Endothelial cell of umbilical vein (primary cell): ENCODE measurements around the gene DRD4. TPM values are rescaled to one million over a fixed set of nuclear protein-coding genes. Genes with fewer than 3 reads are reported as not detected.

Experiments used
- BruUV-seq: library from RNA; stranded (reverse); fragments of 400-500 nt; replicated peaks from 2 replicates; lab custom pipeline; 2021; lab: Mats Ljungman, UMichigan
- CTCF ChIA-PET: fragments of 300-600, 350-600 bp; sonication (Branson Sonifier 250); formaldehyde crosslinking; loops from one replicate; lab custom pipeline; 2021; ENCODE audit warnings: antibody characterized with exemption, inconsistent platforms; lab: Charles Lee
- POLR2A ChIA-PET: fragments of 300-600, 350-600 bp; sonication (Branson Sonifier 250); formaldehyde crosslinking; loops from one replicate; lab custom pipeline; 2021; ENCODE audit warnings: antibody characterized with exemption, inconsistent platforms; lab: Charles Lee
- DNase-seq: peaks from one replicate; pipeline ENCODE4 v3.0.0-alpha.2; 2011; ENCODE audit warnings: low read depth, low spot score
- FAIRE-seq: peaks from 2 replicates; lab custom pipeline; 2011; peaks lifted over from hg19 to GRCh38; lab: Jason Lieb, UNC
- H2AFZ ChIP-seq: 2 replicates; pipeline ENCODE4 v1.6.0; 2012; ENCODE audit warnings: low read depth, low read length, control low read depth, inconsistent platforms
- H3K27ac ChIP-seq: 2 replicates; pipeline ENCODE4 v1.5.1; 2011; ENCODE audit warnings: low read depth, mild to moderate bottlenecking, control low read depth, low read length, moderate library complexity; ENCODE audit not compliant: insufficient read depth
- H3K27me3 ChIP-seq, 2 experiments: 2 replicates each; pipeline versions ENCODE4 v1.6.0 to v1.6.1; 2011; ENCODE audit warnings: low read length in 2 of 2, mixed read lengths in 1 of 2; ENCODE audit not compliant: control insufficient read depth in 2 of 2, insufficient read depth in 2 of 2
- H3K36me3 ChIP-seq, 2 experiments: 2 replicates in 1 of 2; 3 replicates in 1 of 2; pipeline ENCODE4 v1.5.1; 2011; ENCODE audit warnings: low read length in 2 of 2, mild to moderate bottlenecking in 1 of 2, moderate library complexity in 1 of 2; ENCODE audit not compliant: control insufficient read depth in 2 of 2, insufficient read depth in 2 of 2; ENCODE audit errors: extremely low read depth in 1 of 2
- H3K4me1 ChIP-seq: 3 replicates; pipeline ENCODE4 v1.5.1; 2011; ENCODE audit warnings: mild to moderate bottlenecking, low read length; ENCODE audit not compliant: control insufficient read depth, insufficient read depth; ENCODE audit errors: extremely low read depth
- H3K4me2 ChIP-seq: 2 replicates; pipeline ENCODE4 v1.6.1; 2011; ENCODE audit warnings: low read length, control low read depth, mixed read lengths; ENCODE audit not compliant: insufficient read depth
- H3K4me3 ChIP-seq, 3 experiments: fragments of 200-600 bp in 1 of 3; sonication (generic), shearing (Covaris generic) in 1 of 3; replicated peaks in 1 of 3; 2 replicates each; pipeline ENCODE4 v1.5.1; 2011 to 2016; ENCODE audit warnings: control low read depth in 3 of 3, low read length in 3 of 3, mild to moderate bottlenecking in 2 of 3, inconsistent platforms in 1 of 3, low read depth in 1 of 3, moderate library complexity in 1 of 3; ENCODE audit not compliant: insufficient read depth in 1 of 3
- H3K79me2 ChIP-seq: 2 replicates; pipeline ENCODE4 v1.6.0; 2012; ENCODE audit warnings: low read length, inconsistent platforms; ENCODE audit not compliant: control insufficient read depth, insufficient read depth
- H3K9ac ChIP-seq: replicated peaks from 2 replicates; pipeline ENCODE3; 2011; ENCODE audit warnings: low read length, control low read depth; ENCODE audit not compliant: insufficient read depth; ENCODE audit errors: extremely low read depth
- H3K9me1 ChIP-seq: replicated peaks from 3 replicates; pipeline ENCODE4 v1.6.0; 2011; ENCODE audit warnings: mild to moderate bottlenecking, low read length; ENCODE audit not compliant: control insufficient read depth, insufficient read depth; ENCODE audit errors: extremely low read depth
- H3K9me3 ChIP-seq: replicated peaks from 2 replicates; pipeline ENCODE4 v1.5.1; 2012; ENCODE audit warnings: low read length, inconsistent platforms; ENCODE audit not compliant: control insufficient read depth, insufficient read depth
- H4K20me1 ChIP-seq: replicated peaks from 2 replicates; pipeline ENCODE3; 2011; ENCODE audit warnings: mild to moderate bottlenecking, low read length; ENCODE audit not compliant: control insufficient read depth, insufficient read depth; ENCODE audit errors: extremely low read depth
- CTCF ChIP-seq, 2 donors: IDR thresholded peaks; 1 replicate in 1 of 2; 2 replicates in 1 of 2; pipeline ENCODE4 v1.5.1; 2011; ENCODE audit warnings: low read length in 2 of 2, mild to moderate bottlenecking in 2 of 2, moderate library complexity in 2 of 2, control low read depth in 1 of 2, inconsistent platforms in 1 of 2, low read depth in 1 of 2; ENCODE audit not compliant: insufficient read depth in 1 of 2; ENCODE audit errors: extremely low read depth in 1 of 2
- EZH2 ChIP-seq: IDR thresholded peaks from 2 replicates; pipeline ENCODE4 v1.6.1; 2012; ENCODE audit warnings: borderline replicate concordance, low read depth, mild to moderate bottlenecking, moderate library complexity, low read length, inconsistent platforms; ENCODE audit not compliant: severe bottlenecking
- FOS ChIP-seq: IDR thresholded peaks from 2 replicates; pipeline ENCODE4 v1.6.1; 2011; ENCODE audit warnings: mild to moderate bottlenecking, low read length, moderate library complexity, borderline replicate concordance; ENCODE audit not compliant: insufficient read depth
- GATA2 ChIP-seq: IDR thresholded peaks from 2 replicates; pipeline ENCODE4 v1.7.0; 2011; ENCODE audit warnings: low read depth, mild to moderate bottlenecking, moderate library complexity, mixed read lengths, low read length; ENCODE audit not compliant: insufficient read length, insufficient read depth
- JUN ChIP-seq: IDR thresholded peaks from 2 replicates; pipeline ENCODE4 v1.6.1; 2011; ENCODE audit warnings: borderline replicate concordance, low read depth; ENCODE audit not compliant: insufficient read length, insufficient read depth
- MYC ChIP-seq: IDR thresholded peaks from one replicate; pipeline ENCODE4 v1.6.1; 2011; ENCODE audit warnings: mild to moderate bottlenecking, low read depth, low read length
- POLR2A ChIP-seq: IDR thresholded peaks from 2 replicates; pipeline ENCODE4 v1.6.1; 2012; ENCODE audit warnings: low read depth, mild to moderate bottlenecking, control low read depth, low read length
- POLR2AphosphoS5 ChIP-seq: IDR thresholded peaks from 2 replicates; pipeline ENCODE4 v1.6.1; 2012; ENCODE audit warnings: low read depth, mild to moderate bottlenecking, control low read depth, low read length, moderate library complexity; ENCODE audit not compliant: insufficient read depth
- dilution Hi-C: fragments of 300-500 bp; cut with MboI; formaldehyde crosslinking; loops from one replicate; pipeline ENCODE4 v1.15.0; 2019; ENCODE audit warnings: low sequenced_read_pairs; ENCODE audit not compliant: extremely low pct_ligation_motif_present
- intact Hi-C: fragments of 100-400 bp; cut with micrococcal nuclease; formaldehyde crosslinking; loops from one replicate; pipeline ENCODE4 v1.10.0; 2022
- polyA plus RNA-seq, 4 experiments: library from polyadenylated mRNA; depleted of rRNA in 3 of 4; stranded (reverse) in 3 of 4; unstranded in 1 of 4; fragments of >200 nt; gene quantifications; 2 replicates each; pipeline versions ENCODE4 v1.2.1 to v1.2.3, GENCODE V29; 2011 to 2012; ENCODE audit warnings: missing spikeins in 1 of 4
- total RNA-seq: library from RNA; stranded (reverse); gene quantifications from 2 replicates; pipeline ENCODE4 v1.2.3, GENCODE V29; 2021
- TF ChIP-seq, protein P1 (sequence below): IDR thresholded peaks from 2 replicates; pipeline ENCODE4 v1.6.1; 2011; ENCODE audit not compliant: insufficient read depth, insufficient read length

Gene DRD4
- total and polyA plus RNA-seq, 2 donors (not counting 3 experiments of a cell fraction or from before 2014, with no cell fraction given): 0.24 TPM; not detected in 1

DNA sequence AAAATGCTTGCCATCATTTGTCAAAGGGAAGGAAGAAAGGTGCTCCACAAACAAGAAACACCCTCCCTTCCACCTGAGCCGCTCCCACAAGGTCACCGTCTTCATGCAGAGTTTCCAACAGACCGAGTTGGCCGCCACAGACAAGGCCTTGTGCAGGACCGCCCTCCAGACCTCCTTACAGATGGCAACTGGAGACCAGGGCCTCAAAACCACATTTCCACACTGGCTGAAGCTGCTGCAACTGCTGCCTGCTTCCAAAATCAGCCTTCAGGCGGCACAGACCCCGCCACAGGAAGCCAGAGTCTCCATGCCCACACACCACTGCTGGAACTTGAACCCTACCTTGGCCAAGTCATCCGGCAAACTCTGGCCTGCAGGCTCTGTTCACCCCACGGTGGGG is 51.6 kb downstream of the DRD4 start:
- POLR2A ChIA-PET: interaction anchor here (0.5 kb wide), 1 partner anchor 15 kb away, joined by 3 read pairs; no protein-coding TSS in a partner anchor
- CTCF ChIA-PET: no interaction called here

More for the DNA sequence above, 51.6 kb downstream of the DRD4 start:
- no peak for TF ChIP-seq POLR2A
- TF ChIP-seq GATA2: no peak
- TF ChIP-seq MYC: no peak
- TF ChIP-seq POLR2AphosphoS5: no peak
- no peak for TF ChIP-seq FOS
- TF ChIP-seq EZH2: no peak
- no peak for TF ChIP-seq JUN
- TF ChIP-seq, protein P1, sequence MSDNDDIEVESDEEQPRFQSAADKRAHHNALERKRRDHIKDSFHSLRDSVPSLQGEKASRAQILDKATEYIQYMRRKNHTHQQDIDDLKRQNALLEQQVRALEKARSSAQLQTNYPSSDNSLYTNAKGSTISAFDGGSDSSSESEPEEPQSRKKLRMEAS: no peak
- no peak for TF ChIP-seq CTCF (IDR thresholded peaks at IDR 0.05; ENCODE audit: extremely low read depth in 1 of 2, insufficient read depth in 1 of 2, low read depth in 1 of 2, low read length in 2 of 2)
- Histone ChIP-seq H3K4me1 (peaks cover 26% of the 10 kb centered on the region), H3K9me3 (no peaks in the 10 kb centered on the region), H3K9ac (no peak overlapping the region), H2AFZ (no peak overlapping the region), H3K27ac (no peak overlapping the region), H4K20me1 (no peaks in the 10 kb centered on the region), H3K9me1 (no peaks in the 10 kb centered on the region), H3K4me2 (no peak overlapping the region), H3K27me3 (no peaks in the 10 kb centered on the region), H3K4me3 (no peak overlapping the region), H3K79me2 (peaks cover 30% of the 10 kb centered on the region), H3K36me3 (peaks cover 7 to 19% of the 10 kb centered on the region in 2 experiments)
- DNase-seq: no peak
- intact Hi-C loops: no loop called here
- no peak for FAIRE-seq
- BruUV-seq: no TSS peak
- dilution Hi-C loops: no loop called here
